ENCODE results near the gene ETNK1. TPM values are rescaled to one million over a fixed set of nuclear protein-coding genes. Genes with fewer than 3 reads are reported as not detected.

Gene ETNK1
- total and polyA plus RNA-seq, 4 donors, result 14.3 to 129 (median 48.5) TPM

DNA sequence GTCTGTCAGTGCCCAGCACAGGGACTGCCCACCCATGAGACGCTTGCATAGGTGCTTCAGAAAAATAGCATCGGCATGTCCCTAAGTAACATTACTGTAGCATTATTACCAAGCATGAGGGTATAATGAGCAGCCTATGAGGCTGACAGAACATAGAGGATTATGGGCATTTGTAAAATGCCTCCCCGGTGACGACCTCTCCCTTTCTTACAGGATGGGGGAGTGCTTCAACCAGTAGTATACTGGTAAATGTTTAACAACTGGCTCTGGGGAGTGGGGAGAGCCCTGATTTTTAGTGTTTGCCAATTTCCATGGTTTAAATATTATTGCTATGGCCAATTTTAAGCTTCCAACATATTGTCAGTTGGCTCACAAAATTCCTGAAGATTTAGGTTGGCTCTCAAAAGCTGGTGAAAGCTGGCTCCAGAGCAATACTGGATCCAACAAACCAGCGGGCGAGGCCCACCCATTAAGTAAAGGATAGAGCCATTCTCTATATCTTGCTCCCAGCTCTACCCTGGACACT, 104.5 kb downstream of the ETNK1 start:
- no peak overlapping the region for H3K4me3 ChIP-seq
- H3K27ac ChIP-seq (ENCODE audit: low read depth in 1 of 2, low read length in 1 of 2), result peak overlapping the region in 1 of 2 donors; percentile 42
- H3K27me3 ChIP-seq (ENCODE audit: control insufficient read depth in 3 of 3, insufficient read depth in 3 of 3, low read length in 2 of 3), result no peaks in the 10 kb centered on the region
- H3K9ac ChIP-seq (ENCODE audit: insufficient read depth in 1 of 2, low read length in 2 of 2), result no peak overlapping the region
- TF ChIP-seq, protein P1, sequence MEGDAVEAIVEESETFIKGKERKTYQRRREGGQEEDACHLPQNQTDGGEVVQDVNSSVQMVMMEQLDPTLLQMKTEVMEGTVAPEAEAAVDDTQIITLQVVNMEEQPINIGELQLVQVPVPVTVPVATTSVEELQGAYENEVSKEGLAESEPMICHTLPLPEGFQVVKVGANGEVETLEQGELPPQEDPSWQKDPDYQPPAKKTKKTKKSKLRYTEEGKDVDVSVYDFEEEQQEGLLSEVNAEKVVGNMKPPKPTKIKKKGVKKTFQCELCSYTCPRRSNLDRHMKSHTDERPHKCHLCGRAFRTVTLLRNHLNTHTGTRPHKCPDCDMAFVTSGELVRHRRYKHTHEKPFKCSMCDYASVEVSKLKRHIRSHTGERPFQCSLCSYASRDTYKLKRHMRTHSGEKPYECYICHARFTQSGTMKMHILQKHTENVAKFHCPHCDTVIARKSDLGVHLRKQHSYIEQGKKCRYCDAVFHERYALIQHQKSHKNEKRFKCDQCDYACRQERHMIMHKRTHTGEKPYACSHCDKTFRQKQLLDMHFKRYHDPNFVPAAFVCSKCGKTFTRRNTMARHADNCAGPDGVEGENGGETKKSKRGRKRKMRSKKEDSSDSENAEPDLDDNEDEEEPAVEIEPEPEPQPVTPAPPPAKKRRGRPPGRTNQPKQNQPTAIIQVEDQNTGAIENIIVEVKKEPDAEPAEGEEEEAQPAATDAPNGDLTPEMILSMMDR (IDR thresholded peaks at IDR 0.05; ENCODE audit: control extremely low read depth, extremely low read depth), result no peak
- H3K9me3 ChIP-seq (ENCODE audit: control insufficient read depth in 4 of 4, insufficient read depth in 3 of 4, low read length in 3 of 4), result peaks cover 0 to 1% (median 0%) of the 10 kb centered on the region in 4 donors
- no peak for ATAC-seq (ENCODE audit: insufficient read depth, low FRiP score)
- no peaks in the 10 kb centered on the region for H3K36me3 ChIP-seq (ENCODE audit: control insufficient read depth in 4 of 4, insufficient read depth in 4 of 4, low read length in 4 of 4)
- DNase-seq, result no peak
- peaks cover 0 to 14% (median 0%) of the 10 kb centered on the region in 5 donors for H3K4me1 ChIP-seq (ENCODE audit: control insufficient read depth in 5 of 5, insufficient read depth in 5 of 5, low read length in 5 of 5)
- 85 to 93% methylated on average over 6 of the region's 6 CpGs for WGBS, 2 donors

DNA sequence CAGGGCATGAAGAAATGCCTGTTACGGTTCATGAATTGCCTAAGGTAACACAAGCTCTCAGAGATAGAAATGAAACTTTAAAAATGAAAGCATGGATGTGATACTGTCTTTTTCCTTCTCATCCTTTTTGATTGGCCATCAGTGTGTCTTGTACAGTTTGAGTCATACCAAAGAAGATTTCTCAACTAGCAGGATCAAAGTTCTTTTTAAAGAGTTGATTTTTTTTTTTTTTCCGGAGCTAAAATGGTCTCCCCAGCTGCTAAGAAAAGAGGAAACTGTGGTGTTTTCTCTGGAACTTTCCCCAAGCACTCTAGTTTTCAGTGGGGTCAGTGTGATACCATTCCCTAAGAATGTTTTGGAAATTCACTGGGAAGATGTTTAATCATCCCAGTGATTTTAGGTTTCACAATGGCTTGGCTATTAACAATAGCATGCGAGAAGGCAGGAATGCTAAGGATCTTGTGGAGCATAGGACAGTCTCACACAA, 105.0 kb downstream of the ETNK1 start:
- Histone ChIP-seq H3K27ac (ENCODE audit: low read depth in 1 of 2, low read length in 1 of 2) (peak overlapping the region in 1 of 2 donors; percentile 42), H3K4me3 (no peak overlapping the region)
- DNase-seq, result peak in 2 of 3 donors; percentile 47 to 55

GRCh38 chr12:22731236-22731635, 106.3 kb downstream of the ETNK1 start:
- DNase-seq (no peak), ATAC-seq (ENCODE audit: insufficient read depth, low FRiP score) (no peak)
- Histone ChIP-seq H3K9ac (ENCODE audit: insufficient read depth in 1 of 2, low read length in 2 of 2) (no peak overlapping the region), H3K27me3 (ENCODE audit: control insufficient read depth in 3 of 3, insufficient read depth in 3 of 3, low read length in 2 of 3) (no peaks in the 10 kb centered on the region), H3K9me3 (ENCODE audit: control insufficient read depth in 4 of 4, insufficient read depth in 3 of 4, low read length in 3 of 4) (peaks cover 0 to 1% (median 0%) of the 10 kb centered on the region in 4 donors), H3K27ac (ENCODE audit: low read depth in 1 of 2, low read length in 1 of 2) (no peak overlapping the region), H3K4me1 (ENCODE audit: control insufficient read depth in 5 of 5, insufficient read depth in 5 of 5, low read length in 5 of 5) (peaks cover 0 to 14% (median 0%) of the 10 kb centered on the region in 5 donors), H3K36me3 (ENCODE audit: control insufficient read depth in 4 of 4, insufficient read depth in 4 of 4, low read length in 4 of 4) (no peaks in the 10 kb centered on the region), H3K4me3 (no peak overlapping the region)
- WGBS, 2 donors, result 85 to 87% methylated on average over 3 of the region's 3 CpGs
- TF ChIP-seq, protein P1 (IDR thresholded peaks at IDR 0.05; ENCODE audit: control extremely low read depth, extremely low read depth), result no peak

More for the DNA sequence above, 105.0 kb downstream of the ETNK1 start:
- no peaks in the 10 kb centered on the region for H3K27me3 ChIP-seq (ENCODE audit: control insufficient read depth in 3 of 3, insufficient read depth in 3 of 3, low read length in 2 of 3)
- TF ChIP-seq, protein P1 (IDR thresholded peaks at IDR 0.05; ENCODE audit: control extremely low read depth, extremely low read depth), result no peak
- H3K36me3 ChIP-seq (ENCODE audit: control insufficient read depth in 4 of 4, insufficient read depth in 4 of 4, low read length in 4 of 4), result no peaks in the 10 kb centered on the region
- 49 to 61% methylated on average over 3 of the region's 3 CpGs for WGBS, 2 donors
- H3K9me3 ChIP-seq (ENCODE audit: control insufficient read depth in 4 of 4, insufficient read depth in 3 of 4, low read length in 3 of 4), result peaks cover 0 to 1% (median 0%) of the 10 kb centered on the region in 4 donors
- no peak overlapping the region for H3K9ac ChIP-seq (ENCODE audit: insufficient read depth in 1 of 2, low read length in 2 of 2)
- peak; percentile 58 for ATAC-seq (ENCODE audit: insufficient read depth, low FRiP score)
- peaks cover 0 to 14% (median 0%) of the 10 kb centered on the region in 5 donors for H3K4me1 ChIP-seq (ENCODE audit: control insufficient read depth in 5 of 5, insufficient read depth in 5 of 5, low read length in 5 of 5)
